Endothelial cell of umbilical vein (primary cell): Measurements from ENCODE around the gene PIK3CB. TPM values are rescaled to one million over a fixed set of nuclear protein-coding genes. Genes with fewer than 3 reads are reported as not detected.
"Not testable (repeated sequence)": the region's sequence is repeated elsewhere in the genome, so short reads cannot be mapped to it uniquely, and the experiment has no call there.

Source experiments
- BruUV-seq: library from RNA; stranded (reverse); fragments of 400-500 nt; replicated peaks from 2 replicates; lab custom pipeline; 2021; lab: Mats Ljungman, UMichigan
- CTCF ChIA-PET: fragments of 300-600, 350-600 bp; sonication (Branson Sonifier 250); formaldehyde crosslinking; loops from one replicate; lab custom pipeline; 2021; ENCODE audit warnings: antibody characterized with exemption, inconsistent platforms; lab: Charles Lee
- POLR2A ChIA-PET: fragments of 300-600, 350-600 bp; sonication (Branson Sonifier 250); formaldehyde crosslinking; loops from one replicate; lab custom pipeline; 2021; ENCODE audit warnings: antibody characterized with exemption, inconsistent platforms; lab: Charles Lee
- DNase-seq: peaks from one replicate; pipeline ENCODE4 v3.0.0-alpha.2; 2011; ENCODE audit warnings: low read depth, low spot score
- FAIRE-seq: peaks from 2 replicates; lab custom pipeline; 2011; peaks lifted over from hg19 to GRCh38; lab: Jason Lieb, UNC
- H2AFZ ChIP-seq: 2 replicates; pipeline ENCODE4 v1.6.0; 2012; ENCODE audit warnings: low read depth, low read length, control low read depth, inconsistent platforms
- H3K27ac ChIP-seq: 2 replicates; pipeline ENCODE4 v1.5.1; 2011; ENCODE audit warnings: low read depth, mild to moderate bottlenecking, control low read depth, low read length, moderate library complexity; ENCODE audit not compliant: insufficient read depth
- H3K27me3 ChIP-seq, 2 experiments: 2 replicates each; pipeline versions ENCODE4 v1.6.0 to v1.6.1; 2011; ENCODE audit warnings: low read length in 2 of 2, mixed read lengths in 1 of 2; ENCODE audit not compliant: control insufficient read depth in 2 of 2, insufficient read depth in 2 of 2
- H3K36me3 ChIP-seq, 2 experiments: 2 replicates in 1 of 2; 3 replicates in 1 of 2; pipeline ENCODE4 v1.5.1; 2011; ENCODE audit warnings: low read length in 2 of 2, mild to moderate bottlenecking in 1 of 2, moderate library complexity in 1 of 2; ENCODE audit not compliant: control insufficient read depth in 2 of 2, insufficient read depth in 2 of 2; ENCODE audit errors: extremely low read depth in 1 of 2
- H3K4me1 ChIP-seq: 3 replicates; pipeline ENCODE4 v1.5.1; 2011; ENCODE audit warnings: mild to moderate bottlenecking, low read length; ENCODE audit not compliant: control insufficient read depth, insufficient read depth; ENCODE audit errors: extremely low read depth
- H3K4me2 ChIP-seq: 2 replicates; pipeline ENCODE4 v1.6.1; 2011; ENCODE audit warnings: low read length, control low read depth, mixed read lengths; ENCODE audit not compliant: insufficient read depth
- H3K4me3 ChIP-seq, 3 experiments: fragments of 200-600 bp in 1 of 3; sonication (generic), shearing (Covaris generic) in 1 of 3; replicated peaks in 1 of 3; 2 replicates each; pipeline ENCODE4 v1.5.1; 2011 to 2016; ENCODE audit warnings: control low read depth in 3 of 3, low read length in 3 of 3, mild to moderate bottlenecking in 2 of 3, inconsistent platforms in 1 of 3, low read depth in 1 of 3, moderate library complexity in 1 of 3; ENCODE audit not compliant: insufficient read depth in 1 of 3
- H3K79me2 ChIP-seq: 2 replicates; pipeline ENCODE4 v1.6.0; 2012; ENCODE audit warnings: low read length, inconsistent platforms; ENCODE audit not compliant: control insufficient read depth, insufficient read depth
- H3K9ac ChIP-seq: replicated peaks from 2 replicates; pipeline ENCODE3; 2011; ENCODE audit warnings: low read length, control low read depth; ENCODE audit not compliant: insufficient read depth; ENCODE audit errors: extremely low read depth
- H3K9me1 ChIP-seq: replicated peaks from 3 replicates; pipeline ENCODE4 v1.6.0; 2011; ENCODE audit warnings: mild to moderate bottlenecking, low read length; ENCODE audit not compliant: control insufficient read depth, insufficient read depth; ENCODE audit errors: extremely low read depth
- H3K9me3 ChIP-seq: replicated peaks from 2 replicates; pipeline ENCODE4 v1.5.1; 2012; ENCODE audit warnings: low read length, inconsistent platforms; ENCODE audit not compliant: control insufficient read depth, insufficient read depth
- H4K20me1 ChIP-seq: replicated peaks from 2 replicates; pipeline ENCODE3; 2011; ENCODE audit warnings: mild to moderate bottlenecking, low read length; ENCODE audit not compliant: control insufficient read depth, insufficient read depth; ENCODE audit errors: extremely low read depth
- CTCF ChIP-seq, 2 donors: IDR thresholded peaks; 1 replicate in 1 of 2; 2 replicates in 1 of 2; pipeline ENCODE4 v1.5.1; 2011; ENCODE audit warnings: low read length in 2 of 2, mild to moderate bottlenecking in 2 of 2, moderate library complexity in 2 of 2, control low read depth in 1 of 2, inconsistent platforms in 1 of 2, low read depth in 1 of 2; ENCODE audit not compliant: insufficient read depth in 1 of 2; ENCODE audit errors: extremely low read depth in 1 of 2
- EZH2 ChIP-seq: IDR thresholded peaks from 2 replicates; pipeline ENCODE4 v1.6.1; 2012; ENCODE audit warnings: borderline replicate concordance, low read depth, mild to moderate bottlenecking, moderate library complexity, low read length, inconsistent platforms; ENCODE audit not compliant: severe bottlenecking
- JUN ChIP-seq: IDR thresholded peaks from 2 replicates; pipeline ENCODE4 v1.6.1; 2011; ENCODE audit warnings: borderline replicate concordance, low read depth; ENCODE audit not compliant: insufficient read length, insufficient read depth
- POLR2A ChIP-seq: IDR thresholded peaks from 2 replicates; pipeline ENCODE4 v1.6.1; 2012; ENCODE audit warnings: low read depth, mild to moderate bottlenecking, control low read depth, low read length
- POLR2AphosphoS5 ChIP-seq: IDR thresholded peaks from 2 replicates; pipeline ENCODE4 v1.6.1; 2012; ENCODE audit warnings: low read depth, mild to moderate bottlenecking, control low read depth, low read length, moderate library complexity; ENCODE audit not compliant: insufficient read depth
- dilution Hi-C: fragments of 300-500 bp; cut with MboI; formaldehyde crosslinking; loops from one replicate; pipeline ENCODE4 v1.15.0; 2019; ENCODE audit warnings: low sequenced_read_pairs; ENCODE audit not compliant: extremely low pct_ligation_motif_present
- intact Hi-C: fragments of 100-400 bp; cut with micrococcal nuclease; formaldehyde crosslinking; loops from one replicate; pipeline ENCODE4 v1.10.0; 2022
- polyA plus RNA-seq, 4 experiments: library from polyadenylated mRNA; depleted of rRNA in 3 of 4; stranded (reverse) in 3 of 4; unstranded in 1 of 4; fragments of >200 nt; gene quantifications; 2 replicates each; pipeline versions ENCODE4 v1.2.1 to v1.2.3, GENCODE V29; 2011 to 2012; ENCODE audit warnings: missing spikeins in 1 of 4
- total RNA-seq: library from RNA; stranded (reverse); gene quantifications from 2 replicates; pipeline ENCODE4 v1.2.3, GENCODE V29; 2021

The PIK3CB gene
- total and polyA plus RNA-seq, 2 donors (not counting 3 experiments of a cell fraction or from before 2014, with no cell fraction given) = 9.0 to 29.8 TPM

- H3K9me3 ChIP-seq = no peaks in the 10 kb centered on the region
- POLR2A ChIA-PET = no interaction called here
These were observed 153.1 kb downstream of the PIK3CB start for GRCh38 chr3:138681463-138682220.

GRCh38 chr3:138680974-138681373, 153.8 kb downstream of the PIK3CB start:
- H3K36me3 ChIP-seq, H3K79me2 ChIP-seq, H3K27ac ChIP-seq, H3K9me1 ChIP-seq, H3K4me3 ChIP-seq, H4K20me1 ChIP-seq, BruUV-seq, FAIRE-seq, CTCF ChIA-PET, intact Hi-C loops, H2AFZ ChIP-seq, dilution Hi-C loops, DNase-seq, H3K27me3 ChIP-seq, H3K4me2 ChIP-seq, H3K9ac ChIP-seq, H3K4me1 ChIP-seq, H3K9me3 ChIP-seq, POLR2A ChIA-PET: not testable (repeated sequence)

More at GRCh38 chr3:138681463-138682220, 153.1 kb downstream of the PIK3CB start:
- Histone ChIP-seq H3K4me1 (no peaks in the 10 kb centered on the region), H3K4me2 (no peak overlapping the region), H3K9me1 (no peaks in the 10 kb centered on the region), H3K36me3 (no peaks in the 10 kb centered on the region), H3K9ac (no peak overlapping the region), H4K20me1 (no peaks in the 10 kb centered on the region), H3K27ac (no peak overlapping the region), H3K79me2 (no peaks in the 10 kb centered on the region), H2AFZ (no peak overlapping the region), H3K27me3 (no peaks in the 10 kb centered on the region), H3K4me3 (no peak overlapping the region)
- no peak for FAIRE-seq
- intact Hi-C loops (no loop called here), dilution Hi-C loops (no loop called here)
- DNase-seq = peak; percentile 32
- CTCF ChIA-PET = no interaction called here
- no TSS peak for BruUV-seq
- TF ChIP-seq CTCF (IDR thresholded peaks at IDR 0.05; ENCODE audit: extremely low read depth in 1 of 2, insufficient read depth in 1 of 2, low read depth in 1 of 2, low read length in 2 of 2) (no peak), EZH2 (no peak), JUN (no peak), POLR2A (no peak), POLR2AphosphoS5 (no peak)
